Measurements from ENCODE around the gene ZNF761. TPM values are rescaled to one million over a fixed set of nuclear protein-coding genes. Genes with fewer than 3 reads are reported as not detected.
A peak's percentile ranks its signal among the peaks of the same experiment; 100 is the strongest.
"Not testable (repeated sequence)": the region's sequence is repeated elsewhere in the genome, so short reads cannot be mapped to it uniquely, and the experiment has no call there.

The ZNF761 gene
- total and polyA plus RNA-seq, 7 donors = 3.5 to 12.5 (median 7.8) TPM

DNA sequence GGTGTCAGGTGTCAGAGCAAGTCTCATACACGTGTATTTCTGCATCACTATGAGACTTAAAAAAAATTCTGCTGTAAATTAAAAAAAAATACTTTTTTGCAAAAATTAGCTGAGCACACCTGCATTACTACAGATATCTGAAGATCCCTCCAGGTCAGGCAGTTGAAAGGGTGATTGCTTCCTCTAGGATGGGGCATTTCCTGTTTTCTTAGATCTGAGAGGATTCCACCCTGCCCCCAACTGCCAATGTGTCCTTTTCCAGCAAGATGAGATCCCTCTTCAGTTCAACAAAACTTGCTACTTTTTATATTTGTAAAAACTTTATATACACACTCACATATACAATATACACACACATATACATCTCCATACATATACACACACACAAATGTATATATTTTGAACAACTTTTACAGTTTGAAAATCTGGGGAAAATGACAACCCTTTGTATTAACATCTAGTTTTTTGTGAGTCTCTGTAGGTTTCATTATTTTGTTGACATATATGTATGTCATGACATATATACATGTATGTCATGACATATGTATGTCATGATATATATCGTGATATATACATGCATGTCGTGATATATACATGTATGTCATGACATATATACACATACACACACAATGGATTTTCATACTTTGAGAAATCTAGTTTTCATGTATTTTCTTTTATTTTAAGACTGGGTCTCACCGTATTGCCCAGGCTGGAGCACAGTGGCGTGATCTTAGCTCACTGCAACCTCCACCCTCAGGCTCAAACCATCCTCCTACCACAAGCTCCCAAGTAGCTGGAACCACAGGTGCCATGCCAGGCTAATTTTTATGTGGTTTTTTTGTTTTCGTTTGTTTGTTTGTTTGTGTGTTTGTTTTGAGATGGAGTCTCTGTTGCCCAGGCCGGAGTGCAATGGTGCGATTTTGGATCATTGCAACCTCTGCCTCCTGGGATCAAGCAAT is 53.5 kb downstream of the ZNF761 start:
- peaks cover 0 to 57% (median 23%) of the 10 kb centered on the region in 4 donors for H3K36me3 ChIP-seq
- no peaks in the 10 kb centered on the region for H3K27me3 ChIP-seq
- no peaks in the 10 kb centered on the region for H3K4me1 ChIP-seq
- peaks cover 3 to 27% (median 11%) of the 10 kb centered on the region in 4 donors for H3K9me3 ChIP-seq
- no peak overlapping the region for H3K27ac ChIP-seq
- no peak for TF ChIP-seq POLR2AphosphoS5 (IDR thresholded peaks at IDR 0.05)
- no peak for TF ChIP-seq POLR2A (IDR thresholded peaks at IDR 0.05)
- TF ChIP-seq, protein P1, sequence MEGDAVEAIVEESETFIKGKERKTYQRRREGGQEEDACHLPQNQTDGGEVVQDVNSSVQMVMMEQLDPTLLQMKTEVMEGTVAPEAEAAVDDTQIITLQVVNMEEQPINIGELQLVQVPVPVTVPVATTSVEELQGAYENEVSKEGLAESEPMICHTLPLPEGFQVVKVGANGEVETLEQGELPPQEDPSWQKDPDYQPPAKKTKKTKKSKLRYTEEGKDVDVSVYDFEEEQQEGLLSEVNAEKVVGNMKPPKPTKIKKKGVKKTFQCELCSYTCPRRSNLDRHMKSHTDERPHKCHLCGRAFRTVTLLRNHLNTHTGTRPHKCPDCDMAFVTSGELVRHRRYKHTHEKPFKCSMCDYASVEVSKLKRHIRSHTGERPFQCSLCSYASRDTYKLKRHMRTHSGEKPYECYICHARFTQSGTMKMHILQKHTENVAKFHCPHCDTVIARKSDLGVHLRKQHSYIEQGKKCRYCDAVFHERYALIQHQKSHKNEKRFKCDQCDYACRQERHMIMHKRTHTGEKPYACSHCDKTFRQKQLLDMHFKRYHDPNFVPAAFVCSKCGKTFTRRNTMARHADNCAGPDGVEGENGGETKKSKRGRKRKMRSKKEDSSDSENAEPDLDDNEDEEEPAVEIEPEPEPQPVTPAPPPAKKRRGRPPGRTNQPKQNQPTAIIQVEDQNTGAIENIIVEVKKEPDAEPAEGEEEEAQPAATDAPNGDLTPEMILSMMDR (IDR thresholded peaks at IDR 0.05) = no peak
- TF ChIP-seq EP300 (IDR thresholded peaks at IDR 0.05) = no peak
- WGBS, 2 donors = 85 to 89% methylated on average over 8 of the region's 8 CpGs
- intact Hi-C loops (cut with DNase I) = no loop called here
- DNase-seq = no peak
- no peak overlapping the region for H3K4me3 ChIP-seq

DNA sequence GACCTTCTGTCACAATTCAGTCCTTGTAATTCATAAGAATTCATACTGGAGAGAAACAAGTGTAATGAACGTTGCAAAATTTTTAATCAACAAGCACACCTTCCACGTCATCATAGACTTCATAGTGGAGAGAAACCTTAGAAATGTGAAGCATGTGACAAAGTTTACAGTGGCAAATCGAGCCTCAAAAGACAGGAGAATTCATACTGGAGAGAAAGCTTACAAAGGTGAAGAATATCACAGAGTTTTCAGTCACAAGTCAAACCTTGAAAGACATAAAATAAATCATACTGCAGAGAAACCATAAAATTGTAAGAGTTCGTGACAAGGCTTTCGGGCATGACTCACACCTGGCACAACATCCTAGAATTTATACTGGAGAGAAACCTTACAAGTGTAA is 60.4 kb downstream of the ZNF761 start:
- H3K36me3 ChIP-seq = peaks cover 4 to 64% (median 24%) of the 10 kb centered on the region in 4 donors
- no peak for TF ChIP-seq EP300 (IDR thresholded peaks at IDR 0.05)
- TF ChIP-seq, protein P1 (IDR thresholded peaks at IDR 0.05) = no peak
- no peak for TF ChIP-seq POLR2A (IDR thresholded peaks at IDR 0.05)
- TF ChIP-seq POLR2AphosphoS5 (IDR thresholded peaks at IDR 0.05) = no peak
- intact Hi-C loops (cut with DNase I) = no loop called here
- H3K4me1 ChIP-seq = no peaks in the 10 kb centered on the region
- DNase-seq = no peak
- peaks cover 0 to 55% (median 12%) of the 10 kb centered on the region in 4 donors for H3K9me3 ChIP-seq
- H3K4me3 ChIP-seq = no peak overlapping the region
- H3K27ac ChIP-seq = no peak overlapping the region
- 95 to 96% methylated on average over 5 of the region's 5 CpGs for WGBS, 2 donors
- no peaks in the 10 kb centered on the region for H3K27me3 ChIP-seq

DNA sequence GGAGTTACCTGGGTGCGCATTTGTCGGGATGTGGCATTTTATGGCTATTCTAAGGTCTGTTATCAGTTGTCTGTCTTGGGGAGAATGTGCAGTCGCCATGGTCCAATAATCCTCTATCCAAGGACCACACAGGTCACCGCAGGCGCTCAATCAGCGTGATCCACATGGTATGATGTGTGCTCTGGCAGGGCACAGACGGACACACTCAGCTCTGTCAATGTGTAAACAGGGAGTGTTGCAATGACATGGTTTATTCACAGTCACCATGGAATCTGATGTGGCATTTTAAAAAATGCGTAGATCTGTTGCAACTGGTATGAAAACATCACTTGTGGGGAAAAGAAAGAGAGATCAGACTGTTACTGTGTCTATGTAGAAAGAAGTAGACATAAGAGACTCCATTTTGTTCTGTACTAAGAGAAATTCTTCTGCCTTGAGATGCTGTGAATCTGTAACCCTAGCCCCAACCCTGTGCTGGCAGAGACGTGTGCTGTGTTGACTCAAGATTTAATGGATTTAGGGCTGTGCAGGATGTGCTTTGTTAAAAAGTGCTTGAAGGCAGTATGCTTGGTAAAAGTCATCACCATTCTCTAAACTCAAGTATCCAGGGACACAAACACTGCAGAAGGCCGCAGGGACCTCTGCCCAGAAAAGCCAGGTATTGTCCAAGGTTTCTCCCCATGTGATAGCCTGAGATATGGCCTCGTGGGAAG is 65.7 kb downstream of the ZNF761 start:
- H3K27me3 ChIP-seq; H3K27ac ChIP-seq; intact Hi-C loops (cut with DNase I); H3K4me1 ChIP-seq; DNase-seq; H3K4me3 ChIP-seq: not testable (repeated sequence)
- Histone ChIP-seq H3K36me3 (peaks cover 0 to 15% (median 0%) of the 10 kb centered on the region in 4 donors), H3K9me3 (peaks cover 0 to 26% (median 5%) of the 10 kb centered on the region in 4 donors)
- WGBS, 2 donors = 38 to 54% methylated on average over 11 of the region's 11 CpGs

DNA sequence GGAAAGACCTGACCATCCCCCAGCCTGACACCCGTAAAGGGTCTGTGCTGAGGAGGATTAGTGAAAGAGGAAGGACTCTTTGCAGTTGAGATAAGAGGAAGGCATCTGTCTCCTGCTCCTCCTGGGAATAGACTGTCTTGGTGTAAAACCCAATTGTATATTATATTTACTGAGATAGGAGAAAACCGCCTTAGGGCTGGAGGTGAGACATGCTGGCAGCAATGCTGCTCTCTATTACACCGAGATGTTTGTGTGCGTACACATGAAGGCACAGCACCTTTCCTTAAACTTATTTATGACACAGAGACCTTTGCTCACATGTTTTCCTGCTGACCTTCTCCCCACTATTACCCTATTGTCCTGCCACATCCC is 66.2 kb downstream of the ZNF761 start:
- intact Hi-C loops (cut with DNase I); DNase-seq; H3K27ac ChIP-seq; H3K4me1 ChIP-seq; H3K4me3 ChIP-seq; H3K27me3 ChIP-seq: not testable (repeated sequence)
- peaks cover 0 to 12% (median 0%) of the 10 kb centered on the region in 4 donors for H3K36me3 ChIP-seq
- H3K9me3 ChIP-seq = peaks cover 0 to 22% (median 3%) of the 10 kb centered on the region in 4 donors
- 48 to 54% methylated on average over 4 of the region's 4 CpGs for WGBS, 2 donors

DNA sequence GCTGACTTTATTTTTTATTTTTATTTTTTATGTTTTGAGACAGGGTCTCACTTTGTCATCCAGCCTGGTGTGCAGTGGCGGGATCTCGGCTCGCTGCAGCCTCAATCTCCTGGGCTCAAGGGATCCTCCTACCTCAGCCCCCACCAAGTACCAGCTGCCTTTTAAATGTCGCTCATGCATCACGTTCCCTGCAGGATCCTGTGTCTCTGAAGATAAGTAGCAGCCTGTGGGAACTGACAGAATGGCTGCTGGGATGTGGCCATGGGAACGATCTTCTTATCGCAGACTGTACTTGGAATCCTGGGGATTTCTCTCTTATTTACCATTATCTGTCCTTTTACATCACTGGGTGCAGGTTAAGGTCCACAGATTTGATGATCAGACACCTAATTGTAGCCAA is 71.4 kb downstream of the ZNF761 start:
- DNase-seq; H3K27ac ChIP-seq; H3K4me3 ChIP-seq; H3K36me3 ChIP-seq; intact Hi-C loops (cut with DNase I); H3K9me3 ChIP-seq; H3K27me3 ChIP-seq: not testable (repeated sequence)
- 44 to 59% methylated on average over 7 of the region's 7 CpGs for WGBS, 2 donors
- H3K4me1 ChIP-seq = peaks cover 0 to 11% (median 2%) of the 10 kb centered on the region in 4 donors

DNA sequence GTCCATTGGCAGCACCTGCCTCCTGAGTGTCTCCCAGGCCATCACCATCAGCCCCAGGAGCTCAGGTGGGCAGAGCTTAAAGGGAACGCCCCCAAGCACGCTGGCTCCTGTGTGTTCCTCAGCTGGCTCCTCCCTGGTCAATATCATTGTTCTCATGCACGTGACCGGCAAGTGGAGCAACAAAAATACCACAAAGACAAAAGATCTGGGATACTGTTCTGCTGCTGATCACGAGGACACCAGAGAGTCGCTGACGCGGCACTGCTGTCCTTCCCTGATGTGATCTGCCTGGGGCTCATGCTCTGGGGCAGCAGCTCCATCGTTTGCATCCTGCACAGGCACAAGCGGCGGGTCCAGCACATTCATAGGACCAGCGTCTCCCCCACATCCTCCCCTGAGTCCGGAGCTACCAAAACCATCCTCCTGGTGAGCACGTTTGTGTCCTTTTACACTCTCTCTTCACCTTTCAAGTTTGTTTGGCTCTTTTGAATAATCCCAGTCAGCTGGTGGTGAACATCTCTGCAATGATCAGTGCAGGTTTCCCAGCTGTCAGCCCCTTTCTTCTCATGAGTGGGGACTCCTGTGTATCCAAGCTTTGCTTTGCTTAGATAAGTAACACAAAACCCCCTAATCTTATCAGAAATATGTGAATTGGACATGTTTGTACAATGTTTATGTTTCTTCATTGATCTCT is 72.0 kb downstream of the ZNF761 start:
- 19 to 21% methylated on average over 7 to 12 of the region's 14 CpGs for WGBS, 2 donors
- H3K9me3 ChIP-seq; H3K27me3 ChIP-seq; H3K27ac ChIP-seq; H3K36me3 ChIP-seq; DNase-seq; intact Hi-C loops (cut with DNase I): not testable (repeated sequence)
- Histone ChIP-seq H3K4me1 (peaks cover 0 to 11% (median 2%) of the 10 kb centered on the region in 4 donors), H3K4me3 (peak overlapping the region in 1 of 4 donors; percentile 32)
